Adrenal gland (tissue), 12 donors: Measurements from ENCODE around the gene HACD1. TPM values are rescaled to one million over a fixed set of nuclear protein-coding genes. Genes with fewer than 3 reads are reported as not detected.
A peak's percentile ranks its signal among the peaks of the same experiment; 100 is the strongest.

Experiments used
- DNase-seq, 7 donors: peaks; one replicate each; pipeline ENCODE4 v3.0.0-alpha.2; 2019 to 2020
- H3K27ac ChIP-seq, 5 donors: fragments of 200-600 bp; sonication (generic) in 4 of 5; 1 replicate in 3 of 5; 2 replicates in 2 of 5; pipeline versions ENCODE4 v1.5.1 to v1.8.0; 2016 to 2020; ENCODE audit warnings: mild to moderate bottlenecking in 1 of 5
- H3K27me3 ChIP-seq: fragments of 200-600 bp; 2 replicates; pipeline ENCODE4 v1.8.0; 2021
- H3K36me3 ChIP-seq, 2 donors: fragments of 200-600 bp; replicated peaks in 1 of 2; 1 replicate in 1 of 2; 2 replicates in 1 of 2; pipeline versions ENCODE4 v1.5.1 to v1.8.0; 2018 to 2022
- H3K4me1 ChIP-seq, 2 donors: fragments of 200-600 bp; replicated peaks in 1 of 2; 1 replicate in 1 of 2; 2 replicates in 1 of 2; pipeline versions ENCODE4 v1.5.1 to v1.8.0; 2018 to 2021
- H3K4me3 ChIP-seq, 4 donors: fragments of 200-600 bp; sonication (generic) in 3 of 4; one replicate each; pipeline ENCODE4 v1.5.1; 2016 to 2018
- H3K9me3 ChIP-seq, 3 donors: fragments of 200-600 bp; sonication (generic) in 1 of 3; replicated peaks in 1 of 3; 1 replicate in 2 of 3; 2 replicates in 1 of 3; pipeline versions ENCODE4 v1.5.1 to v1.8.0; 2016 to 2021
- CTCF ChIP-seq, 6 experiments: fragments of 450-650 bp in 4 of 6; fragments of 200-600 bp in 2 of 6; sonication (generic) in 1 of 6; IDR thresholded peaks; 1 replicate in 5 of 6; 2 replicates in 1 of 6; pipeline versions ENCODE4 v1.5.1 to v1.8.0; 2016 to 2021; ENCODE audit warnings: antibody characterized with exemption in 6 of 6, mild to moderate bottlenecking in 2 of 6, moderate library complexity in 1 of 6
- POLR2A ChIP-seq, 2 donors: fragments of 450-650 bp; IDR thresholded peaks; one replicate each; pipeline ENCODE4 v1.6.1; 2017; ENCODE audit warnings: antibody characterized with exemption in 2 of 2, mild to moderate bottlenecking in 2 of 2, moderate library complexity in 1 of 2
- WGBS, 4 donors: extraction: QIAGEN DNeasy Blood & Tissue Kit in 2 of 4; methylation state at CpG; one replicate each; pipeline versions ENCODE4 v1.1.5 to v1.1.7; 2013 to 2017; 5-methylcytosine and 5-hydroxymethylcytosine counted together
- intact Hi-C, 2 donors: fragments of 100-400 bp; cut with DNase I; formaldehyde crosslinking; loops; one replicate each; pipeline versions ENCODE4 v1.14.1 to v1.15.0; 2022 to 2023
- polyA plus RNA-seq, 3 donors: library from polyadenylated mRNA; stranded (reverse); fragments of 200-250 nt in 2 of 3; fragments of 350-450 nt in 1 of 3; fragmentation: Illumina TruSeq in 1 of 3; extraction: RNeasy Lipid Tissue Mini Kit (QIAGEN cat#74804) in 1 of 3; gene quantifications; one replicate each; pipeline ENCODE4 v1.2.3, GENCODE V29; 2013 to 2014
- total RNA-seq, 9 donors: library from RNA; depleted of rRNA in 4 of 9; stranded (reverse); fragments of >200 nt in 4 of 9; fragments of 120-200 nt in 1 of 9; fragmentation: NEBNext Ultra II Directional in 1 of 9; extraction: Animal tissue kit (Norgen Biotek cat#: 25700) in 1 of 9; gene quantifications; one replicate each; pipeline versions ENCODE4 v1.1.0 to v1.2.4, GENCODE V29; 2013 to 2023
- donor health status: healthy with polysubstance abuse.
- donor health status: Bipolar disorder and iron deficiency.
- donor health status: DM: yes; HTN: yes; CAD: no.
- donor health status: DM: no; HTN: no; CAD: no.
- donor health status: DM: no; HTN: no; CAD: no.
- donor health status: DM: yes; HTN: yes; CAD: no.

HACD1 gene
- total and polyA plus RNA-seq, 12 donors: 1.4 to 23.1 (median 17.6) TPM

- H3K9me3 ChIP-seq: no peaks in the 10 kb centered on the region
- intact Hi-C loops: loop anchor here in 1 of 2 donors (10.0 kb wide), 1 partner anchor 128 kb away; no protein-coding TSS in a partner anchor
- no peaks in the 10 kb centered on the region for H3K36me3 ChIP-seq
- peak overlapping the region; percentile 53 to 87 (median 76) for H3K27ac ChIP-seq
- WGBS, 4 donors: 2 to 3% (median 2%) methylated on average over 25 to 48 of the region's 48 CpGs
- DNase-seq: peak; percentile 69 to 87 (median 79)
- TF ChIP-seq CTCF (IDR thresholded peaks at IDR 0.05): no peak
- no peak for TF ChIP-seq POLR2A (IDR thresholded peaks at IDR 0.05)
- H3K4me1 ChIP-seq: peaks cover 0 to 9% of the 10 kb centered on the region in 2 donors
- H3K27me3 ChIP-seq: no peaks in the 10 kb centered on the region
- H3K4me3 ChIP-seq: peak overlapping the region; percentile 40 to 86 (median 70)
These were observed 657 bp downstream of the HACD1 start for GRCh38 chr10:17616403-17617030.

GRCh38 chr10:17609523-17610079 is 7.6 kb downstream of the HACD1 start:
- Histone ChIP-seq H3K27me3 (no peaks in the 10 kb centered on the region), H3K4me3 (no peak overlapping the region), H3K27ac (no peak overlapping the region), H3K4me1 (no peaks in the 10 kb centered on the region), H3K36me3 (no peaks in the 10 kb centered on the region), H3K9me3 (no peaks in the 10 kb centered on the region)
- TF ChIP-seq POLR2A (IDR thresholded peaks at IDR 0.05) (no peak), CTCF (IDR thresholded peaks at IDR 0.05) (no peak)
- intact Hi-C loops: loop anchor here (5.0 to 10.0 kb wide), 2 partner anchors 133 to 135 kb away; no protein-coding TSS in a partner anchor
- no peak for DNase-seq
- 84 to 89% (median 87%) methylated on average over 13 of the region's 13 CpGs for WGBS, 4 donors

GRCh38 chr10:17607603-17608332 is 9.4 kb downstream of the HACD1 start:
- H3K9me3 ChIP-seq: no peaks in the 10 kb centered on the region
- WGBS, 4 donors: 51 to 58% (median 55%) methylated on average over 9 of the region's 9 CpGs
- no peak overlapping the region for H3K4me3 ChIP-seq
- no peaks in the 10 kb centered on the region for H3K4me1 ChIP-seq
- H3K27me3 ChIP-seq: no peaks in the 10 kb centered on the region
- H3K27ac ChIP-seq: no peak overlapping the region
- TF ChIP-seq CTCF (IDR thresholded peaks at IDR 0.05) (peak; percentile 80 to 95 (median 88)), POLR2A (IDR thresholded peaks at IDR 0.05) (no peak)
- DNase-seq: peak in 1 of 7 donors; percentile 23
- H3K36me3 ChIP-seq: no peaks in the 10 kb centered on the region
- intact Hi-C loops: loop anchor here in 1 of 2 donors (5.0 kb wide), 1 partner anchor 135 kb away; no protein-coding TSS in a partner anchor

GRCh38 chr10:17607060-17607459 is 10.1 kb downstream of the HACD1 start:
- 40 to 55% (median 43%) methylated on average over 2 of the region's 2 CpGs for WGBS, 4 donors

More at GRCh38 chr10:17607060-17607459, 10.1 kb downstream of the HACD1 start:
- H3K27me3 ChIP-seq: no peaks in the 10 kb centered on the region
- intact Hi-C loops: loop anchor here in 1 of 2 donors (5.0 kb wide), 1 partner anchor 135 kb away; no protein-coding TSS in a partner anchor
- no peaks in the 10 kb centered on the region for H3K9me3 ChIP-seq
- DNase-seq: no peak
- no peak for TF ChIP-seq POLR2A (IDR thresholded peaks at IDR 0.05)
- H3K4me1 ChIP-seq: no peaks in the 10 kb centered on the region
- no peak overlapping the region for H3K27ac ChIP-seq
- H3K36me3 ChIP-seq: no peaks in the 10 kb centered on the region
- H3K4me3 ChIP-seq: no peak overlapping the region
